Measurements from ENCODE around the gene CPED1. TPM values are rescaled to one million over a fixed set of nuclear protein-coding genes. Genes with fewer than 3 reads are reported as not detected.

CPED1 gene
- total RNA-seq, 2 experiments from 2014 or later, result not detected

GRCh38 chr7:120964088-120964487, 24.4 kb upstream of the CPED1 start:
- no peaks in the 10 kb centered on the region for H3K79me2 ChIP-seq (ENCODE audit: insufficient read depth, low read depth, low read length)
- no peak for TF ChIP-seq CTCF (conservative IDR thresholded peaks at IDR 0.05; ENCODE audit: low read length)
- H3K4me3 ChIP-seq (ENCODE audit: low read depth, low read length, poor library complexity, severe bottlenecking), result no peak overlapping the region
- H4K20me1 ChIP-seq (ENCODE audit: insufficient read depth, low read length), result no peaks in the 10 kb centered on the region
- ChIA-PET POLR2A (interaction anchor here (3.0 kb wide), 1 partner anchor 11 kb away, joined by 8 read pairs; no protein-coding TSS in a partner anchor), CTCF (ENCODE audit: unreplicated experiment) (no interaction called here)
- H3K9me3 ChIP-seq (ENCODE audit: low read length), result no peaks in the 10 kb centered on the region
- peaks cover 52% of the 10 kb centered on the region for H3K36me3 ChIP-seq (ENCODE audit: insufficient read depth, low read length)
- DNase-seq (ENCODE audit: low spot score), result no peak
- no TSS peak for BruUV-seq (replicated peaks)
- no peaks in the 10 kb centered on the region for H3K9me2 ChIP-seq (ENCODE audit: insufficient read depth, low read length)
- no peaks in the 10 kb centered on the region for H3K4me1 ChIP-seq (ENCODE audit: insufficient read depth, low read length, poor library complexity, severe bottlenecking)
- no peak overlapping the region for H3K4me2 ChIP-seq (ENCODE audit: low read length)
- H3K27ac ChIP-seq (ENCODE audit: low read depth, low read length, poor library complexity, severe bottlenecking), result no peak overlapping the region
- no peak overlapping the region for H2AFZ ChIP-seq (ENCODE audit: low read length)
- intact Hi-C loops (cut with micrococcal nuclease; ENCODE audit: unreplicated experiment), result no loop called here

- ChIA-PET POLR2A (interaction anchor here (0.8 to 3.0 kb wide), 2 partner anchors 8 to 20 kb away, joined by 4 to 8 read pairs; no protein-coding TSS in a partner anchor), CTCF (ENCODE audit: unreplicated experiment) (no interaction called here)
- no TSS peak for BruUV-seq (replicated peaks)
- no peak for DNase-seq (ENCODE audit: low spot score)
- Histone ChIP-seq H3K9me3 (ENCODE audit: low read length) (no peaks in the 10 kb centered on the region), H2AFZ (ENCODE audit: low read length) (no peak overlapping the region), H3K79me2 (ENCODE audit: insufficient read depth, low read depth, low read length) (no peaks in the 10 kb centered on the region), H3K36me3 (ENCODE audit: insufficient read depth, low read length) (peaks cover 75% of the 10 kb centered on the region), H3K4me2 (ENCODE audit: low read length) (no peak overlapping the region), H3K9me2 (ENCODE audit: insufficient read depth, low read length) (no peaks in the 10 kb centered on the region), H3K4me1 (ENCODE audit: insufficient read depth, low read length, poor library complexity, severe bottlenecking) (no peaks in the 10 kb centered on the region), H3K27ac (ENCODE audit: low read depth, low read length, poor library complexity, severe bottlenecking) (no peak overlapping the region), H3K4me3 (ENCODE audit: low read depth, low read length, poor library complexity, severe bottlenecking) (no peak overlapping the region), H4K20me1 (ENCODE audit: insufficient read depth, low read length) (no peaks in the 10 kb centered on the region)
- intact Hi-C loops (cut with micrococcal nuclease; ENCODE audit: unreplicated experiment), result no loop called here
- TF ChIP-seq EZH2phosphoT487 (IDR thresholded peaks at IDR 0.05; ENCODE audit: borderline replicate concordance, low read depth, low read length) (no peak), CTCF (conservative IDR thresholded peaks at IDR 0.05; ENCODE audit: low read length) (no peak)
Measured at GRCh38 chr7:120966961-120967360, 21.6 kb upstream of the CPED1 start.

- H3K9me3 ChIP-seq (ENCODE audit: low read length), result no peaks in the 10 kb centered on the region
- BruUV-seq (replicated peaks), result no TSS peak
- H3K4me1 ChIP-seq (ENCODE audit: insufficient read depth, low read length, poor library complexity, severe bottlenecking), result no peaks in the 10 kb centered on the region
- no peaks in the 10 kb centered on the region for H4K20me1 ChIP-seq (ENCODE audit: insufficient read depth, low read length)
- no peaks in the 10 kb centered on the region for H3K79me2 ChIP-seq (ENCODE audit: insufficient read depth, low read depth, low read length)
- no peak overlapping the region for H3K4me3 ChIP-seq (ENCODE audit: low read depth, low read length, poor library complexity, severe bottlenecking)
- no peak for DNase-seq (ENCODE audit: low spot score)
- H3K36me3 ChIP-seq (ENCODE audit: insufficient read depth, low read length), result peaks cover 85% of the 10 kb centered on the region
- no peak for TF ChIP-seq CTCF (conservative IDR thresholded peaks at IDR 0.05; ENCODE audit: low read length)
- TF ChIP-seq EZH2phosphoT487 (IDR thresholded peaks at IDR 0.05; ENCODE audit: borderline replicate concordance, low read depth, low read length), result no peak
- H2AFZ ChIP-seq (ENCODE audit: low read length), result no peak overlapping the region
- ChIA-PET CTCF (ENCODE audit: unreplicated experiment) (no interaction called here), POLR2A (no interaction called here)
- no peaks in the 10 kb centered on the region for H3K9me2 ChIP-seq (ENCODE audit: insufficient read depth, low read length)
- intact Hi-C loops (cut with micrococcal nuclease; ENCODE audit: unreplicated experiment), result no loop called here
- no peak overlapping the region for H3K27ac ChIP-seq (ENCODE audit: low read depth, low read length, poor library complexity, severe bottlenecking)
- no peak overlapping the region for H3K4me2 ChIP-seq (ENCODE audit: low read length)
Measured at GRCh38 chr7:120973849-120974248, 14.7 kb upstream of the CPED1 start.

Measured in OCI-LY7 (cell line).